ENCODE results near the gene ZNF287.

ZNF287 gene

DNA sequence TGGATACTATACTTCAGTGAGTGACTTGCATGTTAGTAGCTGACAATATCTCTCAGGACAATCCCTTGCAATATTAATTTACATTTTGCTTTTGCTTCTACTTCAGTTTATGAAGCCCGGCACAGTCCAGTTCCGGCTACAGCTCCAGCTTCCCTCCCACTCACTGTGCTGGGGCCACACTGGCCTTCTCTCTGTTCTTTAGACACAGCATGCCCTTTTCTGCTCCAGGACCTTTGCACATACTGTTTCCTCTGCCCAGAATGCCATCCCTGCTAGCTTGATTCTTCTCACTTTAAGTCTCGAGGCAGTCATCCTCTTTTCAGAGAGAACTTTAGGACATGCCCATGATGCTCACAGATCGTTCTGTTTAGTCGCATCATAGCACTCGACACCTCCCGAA is 51.5 kb downstream of the ZNF287 start:
- in situ Hi-C loops (cut with HindIII; ENCODE audit: low sequenced_read_pairs), result no loop called here

DNA sequence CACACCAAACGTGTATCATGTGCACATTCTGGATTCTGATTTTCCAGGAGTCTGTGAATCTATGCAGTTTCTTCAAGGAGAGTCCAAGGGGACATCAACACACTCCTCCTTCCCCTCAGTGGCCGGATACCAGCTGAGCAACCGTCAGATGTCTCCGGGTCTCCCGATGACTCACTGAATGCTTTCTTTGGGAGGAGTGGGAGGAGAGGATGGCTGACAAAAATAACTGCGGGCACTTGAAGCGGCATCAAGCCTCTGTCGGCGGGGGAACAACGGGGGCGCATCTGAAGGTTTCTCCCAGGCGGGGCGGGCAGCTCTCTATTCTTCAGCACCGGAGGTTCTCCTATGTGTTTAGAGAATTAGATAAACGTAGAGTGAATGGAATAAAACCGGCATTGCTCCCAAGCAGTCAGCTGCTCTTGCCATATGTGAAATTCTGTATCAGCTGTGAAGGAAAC is 52.4 kb downstream of the ZNF287 start:
- in situ Hi-C loops (cut with HindIII; ENCODE audit: low sequenced_read_pairs), result no loop called here

DNA sequence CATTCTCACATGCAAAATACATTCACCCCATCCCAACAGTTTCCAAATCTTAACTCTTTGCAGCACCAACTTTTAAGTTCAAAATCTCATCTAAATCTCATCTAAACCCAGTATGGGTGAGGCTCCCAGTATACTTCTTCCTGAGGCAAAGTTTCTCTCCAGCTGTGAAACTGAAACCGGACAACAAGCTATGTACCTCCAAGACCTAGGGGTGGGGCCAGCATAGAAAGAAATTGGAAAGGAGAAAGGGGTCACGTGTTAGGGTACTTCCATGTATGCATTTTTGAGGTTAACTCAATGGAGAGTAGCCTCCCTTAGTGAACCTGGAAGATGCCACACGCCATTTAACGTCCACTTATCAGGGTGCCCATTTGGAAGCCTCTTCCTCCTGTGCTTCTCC is 53.1 kb downstream of the ZNF287 start:
- in situ Hi-C loops (cut with HindIII; ENCODE audit: low sequenced_read_pairs), result no loop called here

DNA sequence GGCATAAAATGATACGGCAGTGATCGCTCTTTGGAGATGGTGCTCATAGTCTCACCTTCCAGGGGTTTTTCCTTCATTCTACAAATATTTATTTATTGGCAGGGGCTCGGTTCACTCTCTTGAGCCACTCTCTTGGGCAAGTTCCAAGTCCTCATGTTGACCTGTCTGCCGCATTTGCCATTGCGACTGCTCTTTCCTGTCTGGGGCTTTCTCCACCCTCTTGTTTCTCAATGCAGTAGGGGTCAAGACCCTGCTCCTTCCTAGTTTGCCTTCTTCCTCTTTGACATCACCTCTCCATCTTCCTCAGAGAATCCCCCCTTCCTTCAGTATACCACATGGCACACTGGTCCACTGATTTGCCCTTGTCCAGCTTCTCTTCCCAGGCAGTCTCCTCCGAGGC is 55.1 kb downstream of the ZNF287 start:
- in situ Hi-C loops (cut with HindIII; ENCODE audit: low sequenced_read_pairs), result no loop called here

DNA sequence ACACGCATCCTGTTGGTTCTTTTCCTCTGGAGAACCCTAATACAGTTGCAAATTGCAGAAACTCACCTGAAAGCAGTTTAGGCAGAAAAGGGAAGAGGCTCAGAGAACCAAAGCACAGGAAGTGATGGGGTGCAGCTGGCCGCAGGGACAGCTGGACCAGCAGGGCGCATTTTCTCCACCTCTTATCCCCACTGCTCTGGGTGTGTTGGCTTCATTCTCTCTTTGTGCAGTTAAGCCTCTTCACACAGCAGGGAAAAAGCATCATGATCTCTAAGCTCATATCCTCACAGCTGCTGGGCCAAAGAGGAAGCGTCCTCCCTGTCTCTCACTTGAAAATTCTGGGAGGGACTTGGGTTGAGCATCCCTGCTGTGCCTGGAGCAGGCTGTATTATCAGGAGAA is 57.0 kb downstream of the ZNF287 start:
- in situ Hi-C loops (cut with HindIII; ENCODE audit: low sequenced_read_pairs), result no loop called here

DNA sequence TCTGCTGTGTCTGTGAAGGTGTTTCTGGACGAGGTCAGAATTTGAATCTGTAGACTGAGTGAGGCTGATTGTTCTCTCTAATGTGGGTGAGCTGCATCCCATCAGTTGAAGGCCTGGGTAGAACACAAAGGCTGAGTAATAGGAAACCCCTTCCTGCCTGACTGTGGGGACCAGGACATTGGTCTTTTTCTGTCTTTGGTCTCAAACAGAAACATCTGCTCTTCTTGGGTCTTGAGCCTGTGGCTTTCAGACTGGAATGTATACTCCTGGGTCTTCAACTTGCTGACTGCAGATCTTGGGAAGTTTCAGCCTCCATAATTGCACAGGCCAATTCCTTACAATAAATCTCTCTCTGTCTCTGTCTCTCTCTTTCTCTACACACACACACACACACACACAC is 57.4 kb downstream of the ZNF287 start:
- in situ Hi-C loops (cut with HindIII; ENCODE audit: low sequenced_read_pairs), result no loop called here

DNA sequence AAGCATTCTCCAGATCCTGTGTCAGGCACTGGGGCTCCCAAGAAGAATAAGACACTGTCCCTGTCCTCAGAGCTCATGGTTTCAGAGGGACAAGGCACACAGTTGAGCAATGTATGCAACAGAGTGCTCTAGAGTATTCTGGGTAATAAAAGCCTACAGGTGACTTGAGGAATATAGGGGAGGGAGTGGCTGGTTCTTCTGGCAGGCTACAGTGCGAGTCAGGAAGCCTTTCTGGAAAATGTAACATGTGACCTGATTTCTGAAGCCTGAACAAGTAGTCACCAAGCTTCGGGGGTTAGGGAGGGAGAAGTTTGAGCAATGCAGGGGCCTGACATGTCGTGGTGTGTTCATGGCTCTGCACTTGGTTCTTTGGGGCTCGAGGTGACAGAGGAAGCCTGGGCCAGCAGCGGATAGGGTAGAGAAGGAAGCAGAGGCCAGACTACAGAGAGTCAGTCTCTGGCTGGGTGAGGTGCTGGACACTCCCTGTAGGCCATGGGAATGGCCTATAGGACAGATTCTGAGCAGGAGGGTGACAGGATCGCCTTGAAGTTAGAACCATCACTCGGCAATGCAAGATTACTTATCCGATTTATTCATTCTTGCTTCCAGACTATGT is 61.0 kb downstream of the ZNF287 start:
- in situ Hi-C loops (cut with HindIII; ENCODE audit: low sequenced_read_pairs), result loop anchor here (5.0 to 10.0 kb wide), 2 partner anchors 101 to 193 kb away; no protein-coding TSS in a partner anchor

DNA sequence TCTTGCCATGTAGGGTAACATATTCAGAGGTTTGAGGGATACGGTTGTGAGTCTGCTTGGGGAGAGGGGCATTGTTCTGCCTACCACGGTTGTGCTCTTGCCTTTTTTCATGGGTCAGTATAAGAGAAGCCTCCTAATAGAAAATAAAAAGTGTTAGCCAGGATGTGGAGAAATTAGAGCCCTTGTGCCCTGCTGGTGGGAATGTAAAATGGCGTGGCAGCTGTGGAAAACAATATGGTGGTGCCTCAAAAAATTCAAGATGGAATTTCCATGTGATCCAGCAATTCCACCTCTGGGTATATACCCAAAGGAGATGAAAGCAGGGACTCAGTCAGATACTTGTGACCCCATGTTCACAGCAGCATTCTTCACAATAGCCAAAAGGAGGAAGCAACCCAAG is 62.8 kb downstream of the ZNF287 start:
- in situ Hi-C loops (cut with HindIII; ENCODE audit: low sequenced_read_pairs), result loop anchor here (5.0 to 10.0 kb wide), 2 partner anchors 99 to 191 kb away; no protein-coding TSS in a partner anchor

DNA sequence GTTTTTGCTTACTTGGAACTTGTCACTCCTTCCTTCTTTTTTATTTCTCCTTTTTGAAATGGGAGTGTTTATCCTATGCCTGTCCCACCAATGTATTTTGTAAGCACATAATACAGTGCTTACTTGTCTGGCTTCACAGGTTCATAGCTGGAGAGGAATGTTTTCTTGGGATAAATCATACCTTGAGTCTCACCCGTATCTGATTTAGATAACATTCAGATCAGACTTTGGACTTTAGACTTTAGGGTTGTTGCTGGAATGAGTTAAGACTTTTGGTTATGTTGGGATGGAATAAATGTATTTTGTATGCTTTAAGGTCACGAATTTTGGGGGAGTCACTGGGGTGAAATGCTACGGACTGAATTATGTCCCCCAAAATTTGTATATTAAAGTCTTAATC is 64.0 kb downstream of the ZNF287 start:
- in situ Hi-C loops (cut with HindIII; ENCODE audit: low sequenced_read_pairs), result loop anchor here (5.0 to 10.0 kb wide), 2 partner anchors 98 to 190 kb away; no protein-coding TSS in a partner anchor

All from endothelial cell of hepatic sinusoid (primary cell).